HG03575 (cell line): ENCODE measurements around the gene TCF7L2.

Experiments used
- ATAC-seq: cut with Tn5 transposase; IDR thresholded peaks from one replicate; pipeline ENCODE4 v1.9.1; 2021; ENCODE audit not compliant: unreplicated experiment, insufficient number of reproducible peaks, low FRiP score; ENCODE audit errors: extremely low read depth

TCF7L2 gene

GRCh38 chr10:113011592-113012374, 61.7 kb downstream of the TCF7L2 start:
- no peak for ATAC-seq

- ATAC-seq, result no peak
These were observed 65.2 kb downstream of the TCF7L2 start for GRCh38 chr10:113015201-113015600.

- ATAC-seq, result no peak
These were observed 67.3 kb downstream of the TCF7L2 start for GRCh38 chr10:113017376-113017775.

- no peak for ATAC-seq
These were observed 68.0 kb downstream of the TCF7L2 start for GRCh38 chr10:113018034-113018433.

GRCh38 chr10:113019096-113019495, 69.0 kb downstream of the TCF7L2 start:
- ATAC-seq, result no peak

GRCh38 chr10:113019692-113020474, 69.8 kb downstream of the TCF7L2 start:
- ATAC-seq, result no peak

- no peak for ATAC-seq
These were observed 70.4 kb downstream of the TCF7L2 start for GRCh38 chr10:113020475-113020753.

GRCh38 chr10:113020838-113021237, 70.8 kb downstream of the TCF7L2 start:
- no peak for ATAC-seq

- no peak for ATAC-seq
These were observed 71.4 kb downstream of the TCF7L2 start for GRCh38 chr10:113021268-113022040.

GRCh38 chr10:113022265-113022664, 72.2 kb downstream of the TCF7L2 start:
- no peak for ATAC-seq

GRCh38 chr10:113023017-113023416, 73.0 kb downstream of the TCF7L2 start:
- no peak for ATAC-seq

- ATAC-seq, result no peak
These were observed 74.9 kb downstream of the TCF7L2 start for GRCh38 chr10:113024930-113025329.

GRCh38 chr10:113025487-113025886, 75.4 kb downstream of the TCF7L2 start:
- no peak for ATAC-seq

GRCh38 chr10:113026679-113027078, 76.6 kb downstream of the TCF7L2 start:
- ATAC-seq, result no peak

- ATAC-seq, result no peak
These were observed 77.2 kb downstream of the TCF7L2 start for GRCh38 chr10:113027230-113027573.

GRCh38 chr10:113027574-113028455, 77.8 kb downstream of the TCF7L2 start:
- no peak for ATAC-seq

GRCh38 chr10:113028456-113029440, 78.7 kb downstream of the TCF7L2 start:
- ATAC-seq, result no peak

- no peak for ATAC-seq
These were observed 80.4 kb downstream of the TCF7L2 start for GRCh38 chr10:113030453-113030852.
